SHP77 treated with DMSO at 0.1 percent for 48 hours (cell line): ENCODE measurements around the gene S100A12.

ENCODE experiments used
- DNase-seq: peaks from one replicate; lab custom pipeline; 2025; lab: John Stamatoyannopoulos, UW

S100A12 gene

GRCh38 chr1:153333902-153334301 is 41.5 kb downstream of the S100A12 start:
- DNase-seq = no peak

- no peak for DNase-seq
Measured at GRCh38 chr1:153324912-153325311, 50.5 kb downstream of the S100A12 start.
